Peyer's patch (tissue), 4 donors: ENCODE measurements around the gene ARF5. TPM values are rescaled to one million over a fixed set of nuclear protein-coding genes. Genes with fewer than 3 reads are reported as not detected.

Experiments
- DNase-seq, 3 donors: peaks; one replicate each; pipeline ENCODE4 v3.0.0-alpha.2; 2017 to 2019
- H3K27ac ChIP-seq, 4 donors: fragments of 200-600 bp; sonication (generic); one replicate each; pipeline ENCODE4 v1.5.1; 2016 to 2019
- H3K27me3 ChIP-seq, 2 donors: fragments of 200-600 bp; sonication (generic); one replicate each; pipeline ENCODE4 v1.5.1; 2019
- H3K36me3 ChIP-seq, 3 donors: fragments of 200-600 bp; sonication (generic); one replicate each; pipeline ENCODE4 v1.5.1; 2016 to 2019
- H3K4me1 ChIP-seq, 4 donors: fragments of 200-600 bp; sonication (generic); one replicate each; pipeline ENCODE4 v1.5.1; 2016 to 2019
- H3K4me3 ChIP-seq, 4 donors: fragments of 200-600 bp; sonication (generic); 1 replicate in 3 of 4; 2 replicates in 1 of 4; pipeline ENCODE4 v1.5.1; 2016 to 2019; ENCODE audit warnings: mild to moderate bottlenecking in 1 of 4
- H3K9me3 ChIP-seq, 4 donors: fragments of 200-600 bp; sonication (generic); one replicate each; pipeline ENCODE4 v1.5.1; 2016 to 2019; ENCODE audit warnings: mild to moderate bottlenecking in 1 of 4
- CTCF ChIP-seq, 6 experiments: fragments of 450-650 bp in 4 of 6; fragments of 200-600 bp in 2 of 6; sonication (generic) in 1 of 6; IDR thresholded peaks; one replicate each; pipeline ENCODE4 v1.5.1; 2017 to 2019; ENCODE audit warnings: antibody characterized with exemption in 6 of 6, mild to moderate bottlenecking in 3 of 6, moderate library complexity in 1 of 6
- POLR2A ChIP-seq, 2 donors: fragments of 450-650 bp; IDR thresholded peaks; one replicate each; pipeline ENCODE4 v1.5.1; 2017; ENCODE audit warnings: antibody characterized with exemption in 2 of 2, mild to moderate bottlenecking in 2 of 2, moderate library complexity in 2 of 2
- total RNA-seq, 4 donors: library from RNA; depleted of rRNA; stranded (reverse); fragments of >200 nt; gene quantifications; one replicate each; pipeline ENCODE4 v1.1.0, GENCODE V29; 2016

Gene ARF5
- total RNA-seq, 4 donors from 2014 or later = 52.8 to 149 (median 122) TPM

DNA sequence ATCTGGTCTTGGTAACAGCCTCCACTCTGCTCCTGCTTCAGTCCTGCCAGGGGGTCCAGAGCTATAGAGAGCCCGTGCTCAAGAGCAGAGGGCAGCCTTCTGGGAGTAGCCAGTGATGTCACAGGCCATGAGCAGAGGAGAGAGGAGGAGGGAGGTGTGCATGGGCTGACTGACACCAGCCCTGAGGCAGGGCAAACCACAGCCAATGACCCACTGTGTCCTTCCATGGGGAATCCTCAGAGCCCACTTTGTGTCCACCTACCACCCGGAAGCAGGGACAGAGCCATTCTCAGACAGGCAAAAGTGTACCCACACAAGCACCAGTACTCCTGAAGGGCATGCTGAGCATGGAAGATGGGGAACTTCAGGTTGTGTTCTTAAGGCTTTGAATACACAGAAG lies 29.8 kb downstream of the ARF5 start, which contains the start of gene PAX4:
TSS of gene PAX4 (minus strand) at position 101 of the 400 bp plus-strand sequence. CDS start 2,214 bp downstream, outside the sequence.
- no peak within 1 kb of the TSS for H3K4me3 ChIP-seq
- H3K27ac ChIP-seq = no peak within 1 kb of the TSS
- TF ChIP-seq POLR2A (IDR thresholded peaks at IDR 0.05) (no peak), CTCF (IDR thresholded peaks at IDR 0.05) (no peak)
- no peak for DNase-seq
- no peaks in the 10 kb centered on the region for H3K4me1 ChIP-seq
- H3K27me3 ChIP-seq = no peaks in the 10 kb centered on the region
- no peaks in the 10 kb centered on the region for H3K9me3 ChIP-seq
- no peaks in the 10 kb centered on the region for H3K36me3 ChIP-seq

DNA sequence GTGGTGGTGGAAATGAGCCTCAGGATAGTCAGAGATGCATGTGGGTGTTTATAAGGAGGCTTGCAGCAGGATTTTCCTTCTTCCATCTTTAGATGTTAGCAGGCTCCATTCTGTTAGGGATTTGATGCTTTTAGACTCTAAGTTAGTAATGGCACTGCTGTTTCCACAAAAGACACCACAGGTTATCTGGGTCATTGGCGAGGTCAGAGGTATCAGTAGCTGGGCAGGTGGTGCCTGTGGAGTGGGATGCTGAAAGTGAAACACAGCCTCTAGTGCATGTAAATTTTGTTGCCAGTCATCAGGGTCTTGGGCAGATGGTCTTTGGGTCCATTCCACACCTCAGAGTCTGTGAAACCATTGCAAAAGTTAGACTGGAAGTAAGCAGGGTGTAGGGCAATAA lies 30.6 kb downstream of the ARF5 start:
- Histone ChIP-seq H3K36me3 (no peaks in the 10 kb centered on the region), H3K9me3 (no peaks in the 10 kb centered on the region), H3K4me3 (no peak overlapping the region), H3K27ac (no peak overlapping the region), H3K4me1 (no peaks in the 10 kb centered on the region), H3K27me3 (no peaks in the 10 kb centered on the region)
- TF ChIP-seq CTCF (IDR thresholded peaks at IDR 0.05) (no peak), POLR2A (IDR thresholded peaks at IDR 0.05) (no peak)
- DNase-seq = no peak

GRCh38 chr7:127619681-127620405 lies 31.6 kb downstream of the ARF5 start:
- no peaks in the 10 kb centered on the region for H3K36me3 ChIP-seq
- no peaks in the 10 kb centered on the region for H3K9me3 ChIP-seq
- H3K27ac ChIP-seq = no peak overlapping the region
- H3K4me3 ChIP-seq = no peak overlapping the region
- no peaks in the 10 kb centered on the region for H3K4me1 ChIP-seq
- DNase-seq = no peak
- no peaks in the 10 kb centered on the region for H3K27me3 ChIP-seq
- TF ChIP-seq CTCF (IDR thresholded peaks at IDR 0.05) = no peak

GRCh38 chr7:127620406-127621233 lies 32.4 kb downstream of the ARF5 start:
- H3K36me3 ChIP-seq = no peaks in the 10 kb centered on the region
- H3K4me1 ChIP-seq = no peaks in the 10 kb centered on the region
- DNase-seq = no peak
- H3K27ac ChIP-seq = no peak overlapping the region
- H3K9me3 ChIP-seq = no peaks in the 10 kb centered on the region
- TF ChIP-seq POLR2A (IDR thresholded peaks at IDR 0.05) = no peak
- TF ChIP-seq CTCF (IDR thresholded peaks at IDR 0.05) = no peak
- no peak overlapping the region for H3K4me3 ChIP-seq
- no peaks in the 10 kb centered on the region for H3K27me3 ChIP-seq

DNA sequence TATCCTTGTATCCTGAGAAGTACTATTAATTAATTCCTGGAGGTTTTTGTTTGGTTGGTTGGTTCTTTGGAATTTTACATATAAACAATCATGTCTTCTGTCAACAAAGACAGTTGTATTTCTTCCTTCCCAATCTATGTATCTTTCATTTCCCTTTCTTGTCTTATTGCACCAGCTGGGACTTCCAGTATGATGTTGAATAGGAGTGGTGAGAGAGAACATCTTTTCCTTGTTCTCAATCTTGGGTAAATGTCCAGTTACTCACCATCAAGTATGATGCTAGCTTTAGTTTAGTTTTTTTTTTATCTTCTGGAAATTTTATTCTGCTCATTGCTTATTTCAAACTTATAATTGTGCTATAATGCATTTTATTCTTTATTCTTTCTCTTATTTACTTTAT lies 37.1 kb downstream of the ARF5 start:
- H3K4me3 ChIP-seq = no peak overlapping the region

More for the DNA sequence above, 37.1 kb downstream of the ARF5 start:
- no peaks in the 10 kb centered on the region for H3K4me1 ChIP-seq
- TF ChIP-seq POLR2A (IDR thresholded peaks at IDR 0.05) (no peak), CTCF (IDR thresholded peaks at IDR 0.05) (no peak)
- H3K27me3 ChIP-seq = no peaks in the 10 kb centered on the region
- no peak for DNase-seq
- H3K27ac ChIP-seq = no peak overlapping the region
- H3K36me3 ChIP-seq = no peaks in the 10 kb centered on the region
- H3K9me3 ChIP-seq = no peaks in the 10 kb centered on the region
